AG04449 (cell line): Measurements from ENCODE around the gene NOX3.
"Not testable (repeated sequence)": the region's sequence is repeated elsewhere in the genome, so short reads cannot be mapped to it uniquely, and the experiment has no call there.

Experiments
- CTCF ChIA-PET: fragments of 350-600 bp; formaldehyde crosslinking; extraction: SDS; loops from one replicate; lab custom pipeline; 2021; ENCODE audit warnings: antibody characterized with exemption; lab: Yijun Ruan, JAX
- POLR2A ChIA-PET: fragments of 400-600, 350-600 bp; formaldehyde crosslinking; extraction: SDS; loops from one replicate; lab custom pipeline; 2020; ENCODE audit warnings: antibody characterized with exemption, inconsistent platforms; lab: Yijun Ruan, JAX
- DNase-seq: peaks from one replicate; pipeline ENCODE4 v3.0.0-alpha.2; 2010; ENCODE audit warnings: low read depth, low spot score
- H3K4me3 ChIP-seq: 2 replicates; pipeline ENCODE4 v1.5.1; 2011; ENCODE audit warnings: low read depth, mild to moderate bottlenecking, control low read depth, low read length
- CTCF ChIP-seq: IDR thresholded peaks from one replicate; pipeline ENCODE4 v1.5.1; 2011; ENCODE audit warnings: mild to moderate bottlenecking, moderate library complexity, low read length, control low read depth, inconsistent platforms; ENCODE audit not compliant: insufficient read depth; ENCODE audit errors: missing control alignments

NOX3 gene

GRCh38 chr6:155452576-155452975, 3.1 kb downstream of the NOX3 start:
- no peak for TF ChIP-seq CTCF
- DNase-seq, result no peak
- H3K4me3 ChIP-seq, result no peak overlapping the region
- CTCF ChIA-PET, result interaction anchor here (1.0 kb wide), 1 partner anchor 13 kb away, joined by 3 read pairs; no protein-coding TSS in a partner anchor
- POLR2A ChIA-PET, result no interaction called here

DNA sequence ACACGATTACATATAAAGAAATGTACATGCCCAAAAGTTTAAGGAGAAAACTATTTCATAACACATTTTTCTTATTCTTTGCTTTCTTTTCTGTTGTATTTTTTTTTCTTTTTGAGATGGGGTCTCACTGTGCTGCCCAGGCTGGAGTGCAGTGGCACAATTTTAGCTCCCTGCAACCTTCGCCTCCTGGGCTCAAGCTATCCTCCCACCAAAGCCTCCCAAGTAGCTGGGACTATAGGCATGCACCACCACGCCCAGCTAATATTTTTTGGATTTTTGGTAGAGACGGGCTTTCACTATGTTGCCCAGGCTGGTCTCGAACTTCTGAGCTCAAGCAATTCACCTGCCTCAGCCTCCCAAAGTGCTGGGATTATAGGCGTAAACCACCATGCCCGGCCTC, 4.1 kb downstream of the NOX3 start:
- CTCF ChIA-PET, POLR2A ChIA-PET: not testable (repeated sequence)

GRCh38 chr6:155450240-155450581, 5.4 kb downstream of the NOX3 start:
- ChIA-PET CTCF (no interaction called here), POLR2A (no interaction called here)
- DNase-seq, result no peak
- TF ChIP-seq CTCF, result no peak
- no peak overlapping the region for H3K4me3 ChIP-seq

More for the DNA sequence above, 4.1 kb downstream of the NOX3 start:
- H3K4me3 ChIP-seq, DNase-seq: not testable (repeated sequence)

GRCh38 chr6:155449450-155450239, 6.0 kb downstream of the NOX3 start:
- no peak for TF ChIP-seq CTCF
- no peak for DNase-seq
- POLR2A ChIA-PET, result no interaction called here
- CTCF ChIA-PET, result interaction anchor here (0.7 kb wide), 1 partner anchor 13 kb away, joined by 3 read pairs; no protein-coding TSS in a partner anchor
- H3K4me3 ChIP-seq, result no peak overlapping the region

GRCh38 chr6:155448668-155449449, 6.8 kb downstream of the NOX3 start:
- no peak for TF ChIP-seq CTCF
- no peak for DNase-seq
- H3K4me3 ChIP-seq, result no peak overlapping the region
- ChIA-PET CTCF (interaction anchor here (0.7 kb wide), 1 partner anchor 12 kb away, joined by 3 read pairs; no protein-coding TSS in a partner anchor), POLR2A (no interaction called here)

- DNase-seq, result no peak
- CTCF ChIA-PET, result no interaction called here
- TF ChIP-seq CTCF, result no peak
- H3K4me3 ChIP-seq, result no peak overlapping the region
- POLR2A ChIA-PET, result no interaction called here
Measured at GRCh38 chr6:155447949-155448348, 7.7 kb downstream of the NOX3 start.
